ENCODE results near the gene ELP5. TPM values are rescaled to one million over a fixed set of nuclear protein-coding genes. Genes with fewer than 3 reads are reported as not detected.
A peak's percentile ranks its signal among the peaks of the same experiment; 100 is the strongest.

Gene ELP5
- total RNA-seq, 1 donor from 2014 or later, result 106 TPM

GRCh38 chr17:7246779-7247178, 5.2 kb upstream of the ELP5 start:
- TF ChIP-seq, protein P1, sequence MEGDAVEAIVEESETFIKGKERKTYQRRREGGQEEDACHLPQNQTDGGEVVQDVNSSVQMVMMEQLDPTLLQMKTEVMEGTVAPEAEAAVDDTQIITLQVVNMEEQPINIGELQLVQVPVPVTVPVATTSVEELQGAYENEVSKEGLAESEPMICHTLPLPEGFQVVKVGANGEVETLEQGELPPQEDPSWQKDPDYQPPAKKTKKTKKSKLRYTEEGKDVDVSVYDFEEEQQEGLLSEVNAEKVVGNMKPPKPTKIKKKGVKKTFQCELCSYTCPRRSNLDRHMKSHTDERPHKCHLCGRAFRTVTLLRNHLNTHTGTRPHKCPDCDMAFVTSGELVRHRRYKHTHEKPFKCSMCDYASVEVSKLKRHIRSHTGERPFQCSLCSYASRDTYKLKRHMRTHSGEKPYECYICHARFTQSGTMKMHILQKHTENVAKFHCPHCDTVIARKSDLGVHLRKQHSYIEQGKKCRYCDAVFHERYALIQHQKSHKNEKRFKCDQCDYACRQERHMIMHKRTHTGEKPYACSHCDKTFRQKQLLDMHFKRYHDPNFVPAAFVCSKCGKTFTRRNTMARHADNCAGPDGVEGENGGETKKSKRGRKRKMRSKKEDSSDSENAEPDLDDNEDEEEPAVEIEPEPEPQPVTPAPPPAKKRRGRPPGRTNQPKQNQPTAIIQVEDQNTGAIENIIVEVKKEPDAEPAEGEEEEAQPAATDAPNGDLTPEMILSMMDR (IDR thresholded peaks at IDR 0.05), result no peak
- peaks cover 10 to 23% of the 10 kb centered on the region in 2 donors for H3K4me1 ChIP-seq

DNA sequence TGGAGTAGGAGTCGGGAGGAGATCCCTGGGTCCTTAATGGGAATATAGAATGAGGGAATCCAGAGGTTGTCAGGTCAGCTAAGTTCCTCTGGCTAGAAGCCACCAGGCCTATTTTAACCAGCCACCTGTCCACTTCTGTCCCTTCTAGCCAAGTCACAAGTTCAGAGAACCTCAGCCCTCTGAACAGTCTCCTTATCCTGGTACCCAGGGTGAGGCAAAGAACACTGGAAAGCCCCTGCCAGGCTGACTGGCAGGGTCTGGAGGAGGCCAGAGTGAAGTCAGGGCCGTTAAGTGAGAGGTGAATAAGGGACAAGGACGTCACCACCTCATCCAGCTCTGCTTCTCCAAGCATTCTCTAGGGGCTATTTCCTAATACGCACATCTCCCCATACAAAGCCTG, 3.2 kb upstream of the ELP5 start:
- TF ChIP-seq, protein P1 (IDR thresholded peaks at IDR 0.05), result no peak
- intact Hi-C loops (cut with DNase I), result no loop called here
- Histone ChIP-seq H3K9me3 (no peaks in the 10 kb centered on the region), H3K36me3 (peaks cover 23 to 31% of the 10 kb centered on the region in 2 donors), H3K27me3 (no peaks in the 10 kb centered on the region), H3K27ac (no peak overlapping the region), H3K4me3 (peak overlapping the region in 1 of 2 donors; percentile 2), H3K4me1 (peaks cover 16 to 27% of the 10 kb centered on the region in 2 donors)
- DNase-seq (ENCODE audit: low spot score in 2 of 2), result no peak

More at GRCh38 chr17:7246779-7247178, 5.2 kb upstream of the ELP5 start:
- peaks cover 23 to 32% of the 10 kb centered on the region in 2 donors for H3K36me3 ChIP-seq
- H3K27ac ChIP-seq, result no peak overlapping the region
- no peak overlapping the region for H3K4me3 ChIP-seq
- H3K27me3 ChIP-seq, result no peaks in the 10 kb centered on the region
- intact Hi-C loops (cut with DNase I), result no loop called here
- no peak for DNase-seq (ENCODE audit: low spot score in 2 of 2)
- no peaks in the 10 kb centered on the region for H3K9me3 ChIP-seq

- Histone ChIP-seq H3K4me3 (peak overlapping the region; percentile 2 to 94), H3K27me3 (no peaks in the 10 kb centered on the region), H3K4me1 (peaks cover 16 to 27% of the 10 kb centered on the region in 2 donors), H3K36me3 (peaks cover 26 to 30% of the 10 kb centered on the region in 2 donors), H3K27ac (no peak overlapping the region), H3K9me3 (no peaks in the 10 kb centered on the region)
- TF ChIP-seq, protein P1 (IDR thresholded peaks at IDR 0.05), result no peak
- intact Hi-C loops (cut with DNase I), result no loop called here
- DNase-seq (ENCODE audit: low spot score in 2 of 2), result no peak
Observed at GRCh38 chr17:7249214-7249613, 2.8 kb upstream of the ELP5 start.

DNA sequence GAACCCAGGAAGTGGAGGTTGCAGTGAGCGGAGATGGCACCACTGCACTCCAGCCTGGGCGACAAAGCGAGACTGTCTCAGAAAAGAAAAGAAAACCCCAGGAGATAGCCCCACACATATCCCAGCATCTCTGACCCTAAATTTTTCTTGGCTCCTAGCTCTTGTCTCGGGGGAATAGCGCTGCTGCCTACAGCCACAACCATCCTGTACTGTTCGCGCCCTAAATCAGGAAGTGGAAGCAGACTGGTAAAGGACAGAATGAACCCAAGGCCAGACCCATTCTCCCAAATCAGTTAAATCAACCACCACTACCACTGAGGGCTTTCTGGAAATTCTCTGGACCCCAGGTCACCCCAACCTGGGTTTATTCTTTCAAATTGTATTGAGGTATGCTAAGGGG, 2.2 kb upstream of the ELP5 start:
- TF ChIP-seq, protein P1 (IDR thresholded peaks at IDR 0.05), result no peak
- DNase-seq (ENCODE audit: low spot score in 2 of 2), result no peak
- intact Hi-C loops (cut with DNase I), result loop anchor here (5.0 kb wide), 1 partner anchor 322 kb away; no protein-coding TSS in a partner anchor
- peaks cover 16 to 27% of the 10 kb centered on the region in 2 donors for H3K4me1 ChIP-seq
- H3K36me3 ChIP-seq, result peaks cover 27 to 29% of the 10 kb centered on the region in 2 donors
- H3K27me3 ChIP-seq, result no peaks in the 10 kb centered on the region
- H3K9me3 ChIP-seq, result no peaks in the 10 kb centered on the region
- peak overlapping the region; percentile 84 to 94 for H3K4me3 ChIP-seq
- H3K27ac ChIP-seq, result no peak overlapping the region

DNA sequence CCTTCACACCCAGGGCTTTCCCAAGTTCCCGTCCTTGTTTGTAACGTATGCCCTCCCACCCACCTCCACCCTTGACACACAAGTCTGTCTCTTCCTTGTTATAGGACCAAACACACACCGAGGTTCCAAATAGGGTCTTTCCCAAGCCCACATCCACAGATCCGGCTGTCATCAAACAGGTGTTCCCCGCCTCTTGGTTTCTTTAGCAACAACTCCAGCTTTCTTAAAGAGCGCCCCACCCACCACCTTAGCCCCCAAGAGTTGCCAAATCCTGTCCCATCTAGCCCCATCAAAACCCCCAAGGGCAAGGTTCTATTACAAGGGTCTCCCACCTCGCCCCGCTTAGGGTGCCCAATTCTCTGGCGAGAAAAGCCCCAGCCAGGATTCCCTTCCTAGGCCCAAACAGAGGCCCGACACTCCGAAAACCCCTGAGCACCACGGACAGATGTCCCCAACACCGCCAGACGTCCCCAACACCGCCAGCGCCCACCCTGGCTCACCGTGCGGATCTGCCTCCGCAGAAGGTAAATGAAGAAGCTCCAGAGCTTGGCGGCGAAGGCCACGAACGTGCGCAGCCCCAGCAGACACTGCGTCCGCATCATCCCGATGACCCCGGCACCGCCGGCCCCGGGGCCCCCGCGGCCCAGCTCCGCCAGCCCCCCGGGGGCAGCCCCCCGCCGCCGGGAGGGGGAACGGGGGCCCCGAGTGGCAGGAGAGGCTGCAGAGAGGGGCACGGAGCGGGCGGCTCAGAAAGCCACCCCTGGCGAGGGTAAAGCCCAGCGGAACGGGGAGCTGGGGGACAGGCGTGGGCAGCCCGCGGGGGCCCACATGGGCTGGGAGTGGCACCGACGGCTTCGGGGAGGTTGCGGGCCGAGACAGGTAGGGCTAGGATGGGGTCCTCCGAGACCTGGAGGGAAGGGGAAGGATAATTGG, 1.1 kb upstream of the ELP5 start:
- Histone ChIP-seq H3K4me3 (peak overlapping the region; percentile 84 to 94), H3K27ac (peak overlapping the region; percentile 100), H3K9me3 (no peaks in the 10 kb centered on the region), H3K4me1 (peaks cover 16 to 27% of the 10 kb centered on the region in 2 donors), H3K27me3 (no peaks in the 10 kb centered on the region), H3K36me3 (peaks cover 29 to 31% of the 10 kb centered on the region in 2 donors)
- intact Hi-C loops (cut with DNase I), result loop anchor here (1.0 to 5.0 kb wide), 2 partner anchors 8 to 321 kb away; no protein-coding TSS in a partner anchor
- TF ChIP-seq, protein P1 (IDR thresholded peaks at IDR 0.05), result no peak
- peak in 1 of 2 donors; percentile 71 for DNase-seq (ENCODE audit: low spot score in 2 of 2)

Measured in ascending aorta (tissue), 2 donors.